H7 (cell line): ENCODE measurements around the gene GARS1. TPM values are rescaled to one million over a fixed set of nuclear protein-coding genes. Genes with fewer than 3 reads are reported as not detected.
A peak's percentile ranks its signal among the peaks of the same experiment; 100 is the strongest.

ENCODE experiments used
- DNase-seq: peaks from one replicate; pipeline ENCODE4 v3.0.0; 2012
- H3K27me3 ChIP-seq: 2 replicates; pipeline ENCODE4 v1.6.0; 2011; ENCODE audit warnings: mild to moderate bottlenecking, low read length; ENCODE audit not compliant: control insufficient read depth, insufficient read depth
- H3K36me3 ChIP-seq: replicated peaks from 2 replicates; pipeline ENCODE4 v1.5.1; 2011; ENCODE audit warnings: low read length; ENCODE audit not compliant: control insufficient read depth, insufficient read depth
- H3K4me3 ChIP-seq: 2 replicates; pipeline ENCODE4 v1.5.1; 2011; ENCODE audit warnings: low read depth, mild to moderate bottlenecking, control low read depth, low read length, moderate library complexity; ENCODE audit not compliant: insufficient read depth
- total RNA-seq: library from RNA; depleted of rRNA; stranded (reverse); fragments of >200 nt; shearing (Covaris generic); gene quantifications from 2 replicates; pipeline ENCODE4 v1.2.3, GENCODE V29; 2014

The GARS1 gene
- total RNA-seq, 1 experiment from 2014 or later, result 216 TPM

DNA sequence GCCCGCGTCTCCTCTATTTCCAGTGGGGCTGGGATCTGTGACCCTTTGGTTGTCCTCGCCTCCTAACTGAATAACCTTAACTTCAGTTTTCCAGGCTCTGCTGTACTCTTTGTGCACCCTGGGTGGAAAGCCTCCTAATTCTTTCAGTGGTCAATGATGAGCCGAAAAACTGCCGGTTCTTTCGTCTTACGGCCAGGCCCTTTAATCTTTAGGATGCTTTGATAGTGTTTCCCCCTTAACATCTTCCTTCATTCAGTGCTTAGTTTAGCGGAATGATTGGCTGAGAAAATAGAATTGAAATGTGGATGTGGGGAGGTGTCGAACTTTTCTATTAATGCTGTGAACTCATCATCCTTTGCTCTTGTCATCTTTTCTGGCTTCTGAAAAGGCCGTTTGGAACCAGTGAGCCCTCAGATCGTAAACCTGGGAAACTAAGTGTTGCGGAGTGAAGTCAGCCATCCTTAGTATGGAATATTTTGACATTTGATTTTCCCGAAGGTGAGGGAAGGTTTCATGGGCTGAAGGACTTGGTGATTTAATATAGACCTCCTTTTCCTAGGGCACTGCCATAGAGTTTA lies 847 bp downstream of the GARS1 start:
- peaks cover 16% of the 10 kb centered on the region for H3K36me3 ChIP-seq
- no peaks in the 10 kb centered on the region for H3K27me3 ChIP-seq
- peak overlapping the region; percentile 97 for H3K4me3 ChIP-seq
- DNase-seq, result no peak

- Histone ChIP-seq H3K27me3 (no peaks in the 10 kb centered on the region), H3K36me3 (peaks cover 21% of the 10 kb centered on the region), H3K4me3 (peak overlapping the region; percentile 97)
- DNase-seq, result peak; percentile 31
Observed at GRCh38 chr7:30596014-30596641, 1.4 kb downstream of the GARS1 start.

DNA sequence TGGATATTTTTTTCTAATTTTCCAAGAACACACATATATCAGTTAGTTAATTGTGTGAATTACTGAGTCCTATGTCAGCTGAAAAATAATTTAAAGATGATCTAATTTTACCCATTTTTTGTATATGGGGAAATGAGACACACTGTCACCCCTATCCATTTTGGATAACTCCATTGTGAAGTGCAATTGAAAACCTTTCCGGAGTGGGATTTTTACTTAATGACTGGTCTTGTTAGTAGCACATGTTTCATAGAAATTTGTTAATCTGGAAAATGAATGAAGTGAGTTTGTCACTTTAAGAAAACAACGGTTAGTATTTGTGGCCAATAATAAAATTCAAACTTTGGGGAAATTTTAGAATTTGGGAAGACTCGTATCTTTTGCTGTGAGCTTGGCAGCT lies 2.0 kb downstream of the GARS1 start:
- no peak for DNase-seq
- Histone ChIP-seq H3K36me3 (peaks cover 21% of the 10 kb centered on the region), H3K27me3 (no peaks in the 10 kb centered on the region), H3K4me3 (peak overlapping the region; percentile 97)

DNA sequence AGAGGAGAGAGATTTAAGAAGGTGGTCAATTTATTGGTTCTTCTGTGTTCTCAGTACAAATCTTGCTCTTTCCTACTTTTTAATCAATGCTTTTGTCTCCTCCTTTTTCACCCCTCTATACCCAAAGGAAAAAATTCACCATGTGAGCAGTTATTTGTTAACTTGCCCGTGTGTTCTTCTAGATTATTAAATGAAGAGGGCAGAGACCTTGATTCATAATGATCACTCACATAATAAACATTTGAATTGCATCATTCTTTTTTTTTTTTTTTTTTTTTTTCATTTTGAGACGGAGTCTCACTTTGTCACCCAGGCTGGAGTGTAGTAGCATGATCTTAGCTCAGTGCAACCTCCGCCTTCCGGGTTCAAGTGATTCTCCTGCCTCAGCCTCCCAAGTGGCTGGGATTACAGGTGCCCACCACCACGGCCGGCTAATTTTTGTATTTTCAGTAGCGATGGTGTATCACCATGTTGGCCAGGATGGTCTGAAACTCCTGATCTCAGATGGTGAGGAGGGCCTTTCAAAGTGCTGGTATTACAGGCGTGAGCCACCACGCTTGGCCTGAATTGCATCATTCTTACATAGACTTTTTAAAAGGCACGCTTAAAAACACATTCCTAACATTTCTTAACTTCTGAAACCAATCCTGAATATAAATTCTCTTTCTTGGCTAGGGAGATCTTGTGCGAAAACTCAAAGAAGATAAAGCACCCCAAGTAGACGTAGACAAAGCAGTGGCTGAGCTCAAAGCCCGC lies 3.6 kb downstream of the GARS1 start:
- H3K27me3 ChIP-seq, result no peaks in the 10 kb centered on the region
- no peak for DNase-seq
- no peak overlapping the region for H3K4me3 ChIP-seq
- peaks cover 29% of the 10 kb centered on the region for H3K36me3 ChIP-seq

- no peak overlapping the region for H3K4me3 ChIP-seq
- peaks cover 44% of the 10 kb centered on the region for H3K36me3 ChIP-seq
- no peaks in the 10 kb centered on the region for H3K27me3 ChIP-seq
- no peak for DNase-seq
Observed at GRCh38 chr7:30604901-30605300, 10.2 kb downstream of the GARS1 start.

DNA sequence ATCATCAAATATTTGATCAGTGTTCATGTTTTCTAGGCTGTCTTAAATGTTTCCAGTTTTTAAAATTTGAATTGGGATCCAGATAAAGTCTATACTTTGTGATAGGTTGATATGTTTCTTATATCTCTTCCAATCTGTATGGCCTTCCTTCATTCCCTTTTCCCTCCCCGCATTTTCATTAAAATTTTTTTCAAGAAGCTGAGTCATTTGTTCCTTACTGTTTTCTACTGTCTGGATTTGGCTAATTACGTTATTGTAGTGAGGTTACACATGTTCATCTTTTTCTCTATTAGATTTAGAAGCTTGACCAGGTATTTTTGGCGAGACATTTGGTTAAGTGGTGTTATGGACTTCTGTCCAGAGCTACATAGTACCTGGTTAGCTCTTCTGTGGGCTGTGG lies 11.2 kb downstream of the GARS1 start:
- no peak overlapping the region for H3K4me3 ChIP-seq
- H3K36me3 ChIP-seq, result peaks cover 35% of the 10 kb centered on the region
- no peaks in the 10 kb centered on the region for H3K27me3 ChIP-seq
- DNase-seq, result no peak

- H3K27me3 ChIP-seq, result no peaks in the 10 kb centered on the region
- no peak overlapping the region for H3K4me3 ChIP-seq
- H3K36me3 ChIP-seq, result peaks cover 32% of the 10 kb centered on the region
- DNase-seq, result no peak
Observed at GRCh38 chr7:30612658-30613265, 18.1 kb downstream of the GARS1 start.

- no peak for DNase-seq
Observed at GRCh38 chr7:30613366-30614325, 19.0 kb downstream of the GARS1 start.

GRCh38 chr7:30616318-30616717 lies 21.6 kb downstream of the GARS1 start:
- H3K36me3 ChIP-seq, result peaks cover 42% of the 10 kb centered on the region
- DNase-seq, result no peak
- no peak overlapping the region for H3K4me3 ChIP-seq
- H3K27me3 ChIP-seq, result no peaks in the 10 kb centered on the region

More at GRCh38 chr7:30613366-30614325, 19.0 kb downstream of the GARS1 start:
- peaks cover 31% of the 10 kb centered on the region for H3K36me3 ChIP-seq
- H3K4me3 ChIP-seq, result no peak overlapping the region
- H3K27me3 ChIP-seq, result no peaks in the 10 kb centered on the region

- H3K36me3 ChIP-seq, result peaks cover 50% of the 10 kb centered on the region
Observed at GRCh38 chr7:30617359-30617758, 22.7 kb downstream of the GARS1 start.

DNA sequence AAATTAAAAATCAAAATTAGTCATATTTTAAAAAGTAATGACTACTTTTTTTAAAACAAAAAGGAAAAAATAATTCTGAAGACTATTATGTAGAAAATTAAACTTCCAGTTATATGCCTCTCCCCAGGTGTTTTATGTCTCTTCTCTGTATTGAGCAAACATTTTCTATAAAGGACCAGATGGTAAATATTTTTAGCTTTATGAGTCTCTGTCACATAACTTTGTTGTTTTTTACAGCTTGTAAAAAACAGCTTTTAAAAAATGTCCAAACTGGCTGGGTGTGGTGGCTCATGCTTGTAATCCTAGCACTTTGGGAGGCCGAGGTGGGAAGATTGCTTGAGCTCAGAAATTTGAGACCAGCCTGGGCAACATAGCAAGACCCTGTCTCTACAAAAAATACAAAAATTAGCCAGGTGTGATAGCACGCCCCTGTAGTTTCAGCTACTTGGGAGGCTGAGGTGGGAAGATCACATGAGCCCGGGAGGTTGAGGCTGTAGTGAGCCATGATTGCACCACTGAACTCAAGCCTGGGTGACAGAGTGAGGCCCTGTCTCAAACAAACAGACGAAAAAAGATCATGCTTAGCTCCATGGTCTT lies 23.5 kb downstream of the GARS1 start:
- Histone ChIP-seq H3K4me3 (no peak overlapping the region), H3K27me3 (no peaks in the 10 kb centered on the region), H3K36me3 (peaks cover 51% of the 10 kb centered on the region)
- DNase-seq, result no peak

More at GRCh38 chr7:30617359-30617758, 22.7 kb downstream of the GARS1 start:
- DNase-seq, result no peak
- no peaks in the 10 kb centered on the region for H3K27me3 ChIP-seq
- no peak overlapping the region for H3K4me3 ChIP-seq

- DNase-seq, result no peak
- Histone ChIP-seq H3K36me3 (peaks cover 52% of the 10 kb centered on the region), H3K4me3 (no peak overlapping the region), H3K27me3 (no peaks in the 10 kb centered on the region)
Observed at GRCh38 chr7:30618961-30619360, 24.3 kb downstream of the GARS1 start.

GRCh38 chr7:30625283-30625682 lies 30.6 kb downstream of the GARS1 start:
- Histone ChIP-seq H3K4me3 (no peak overlapping the region), H3K27me3 (no peaks in the 10 kb centered on the region), H3K36me3 (peaks cover 53% of the 10 kb centered on the region)
- no peak for DNase-seq

DNA sequence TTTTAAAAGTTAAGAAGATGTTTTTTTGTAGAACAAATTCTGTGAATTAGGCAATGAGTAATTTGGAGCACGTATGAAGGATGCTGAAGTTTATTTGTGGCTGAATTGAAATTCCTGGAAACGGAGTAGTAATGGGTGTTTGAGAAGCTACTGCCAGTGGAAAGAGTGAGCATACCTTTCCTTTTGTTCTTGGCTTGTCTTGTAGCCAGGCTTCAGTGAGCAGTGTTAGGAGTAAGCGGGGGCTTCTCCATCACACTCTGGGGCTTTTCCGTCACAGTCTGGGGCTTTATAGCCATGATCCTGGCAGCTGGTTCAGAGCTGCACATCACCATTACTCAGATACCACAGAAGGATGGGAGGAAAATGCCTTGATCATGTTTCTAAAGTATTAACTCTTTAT lies 32.3 kb downstream of the GARS1 start:
- Histone ChIP-seq H3K4me3 (no peak overlapping the region), H3K36me3 (peaks cover 45% of the 10 kb centered on the region), H3K27me3 (no peaks in the 10 kb centered on the region)
- no peak for DNase-seq
